ENCODE results near the gene HECA.

GRCh38 chr6:139148557-139149235 is 13.8 kb downstream of the HECA start:
- no peak for TF ChIP-seq ATF3 (IDR thresholded peaks at IDR 0.05)
- TF ChIP-seq CTCF (IDR thresholded peaks at IDR 0.05 in 2 of 3, conservative IDR thresholded peaks at IDR 0.05 in 1 of 3; ENCODE audit: borderline replicate concordance in 1 of 3, insufficient read depth in 1 of 3, low read depth in 2 of 3, low read length in 2 of 3): no peak
- no peak for TF ChIP-seq MAX (IDR thresholded peaks at IDR 0.05)
- no peak for TF ChIP-seq REST (IDR thresholded peaks at IDR 0.05; ENCODE audit: low read depth)
- TF ChIP-seq YY1 (IDR thresholded peaks at IDR 0.05; ENCODE audit: extremely low read depth, insufficient replicate concordance, low read depth, low read length): no peak

Data from HCT116 (cell line).